Mucosa of rectum (tissue), 2 donors: ENCODE results near the gene TBC1D20.

Experiments
- H3K27ac ChIP-seq, 2 donors: one replicate each; pipeline ENCODE4 v1.7.0; 2013; ENCODE audit warnings: inconsistent platforms in 2 of 2, low read depth in 2 of 2, low read length in 2 of 2
- H3K27me3 ChIP-seq, 2 donors: one replicate each; pipeline ENCODE4 v1.7.0; 2013; ENCODE audit warnings: low read length in 2 of 2; ENCODE audit not compliant: control insufficient read depth in 2 of 2, insufficient read depth in 2 of 2
- H3K36me3 ChIP-seq, 2 donors: one replicate each; pipeline ENCODE4 v1.7.0; 2013; ENCODE audit warnings: low read length in 2 of 2; ENCODE audit not compliant: control insufficient read depth in 2 of 2, insufficient read depth in 2 of 2
- H3K4me1 ChIP-seq, 2 donors: one replicate each; pipeline ENCODE4 v1.7.0; 2013; ENCODE audit warnings: low read length in 2 of 2, mild to moderate bottlenecking in 1 of 2; ENCODE audit not compliant: control insufficient read depth in 2 of 2, insufficient read depth in 2 of 2
- H3K4me3 ChIP-seq, 2 donors: one replicate each; pipeline ENCODE4 v1.7.0; 2013; ENCODE audit warnings: low read length in 2 of 2
- H3K9ac ChIP-seq, 2 donors: one replicate each; pipeline ENCODE4 v1.7.0; 2013; ENCODE audit warnings: low read length in 2 of 2, low read depth in 1 of 2, mild to moderate bottlenecking in 1 of 2
- H3K9me3 ChIP-seq, 2 donors: one replicate each; pipeline ENCODE4 v1.7.0; 2013; ENCODE audit warnings: low read length in 2 of 2; ENCODE audit not compliant: control insufficient read depth in 2 of 2
- donor health status: healthy.
- donor health status: Normal muscosa, but diverticular disease.

TBC1D20 gene

GRCh38 chr20:420166-420620 lies 42.1 kb downstream of the TBC1D20 start:
- Histone ChIP-seq H3K36me3 (peaks cover 11 to 42% of the 10 kb centered on the region in 2 donors), H3K9ac (peak overlapping the region in 1 of 2 donors; percentile 47), H3K4me1 (peaks cover 4 to 17% of the 10 kb centered on the region in 2 donors), H3K27me3 (no peaks in the 10 kb centered on the region), H3K4me3 (peak overlapping the region in 1 of 2 donors; percentile 43), H3K27ac (peak overlapping the region; percentile 65 to 84), H3K9me3 (peaks cover 0 to 2% of the 10 kb centered on the region in 2 donors)

GRCh38 chr20:419556-420165 lies 42.7 kb downstream of the TBC1D20 start:
- H3K9ac ChIP-seq, result peak overlapping the region in 1 of 2 donors; percentile 47
- H3K27ac ChIP-seq, result peak overlapping the region; percentile 65 to 84
- H3K36me3 ChIP-seq, result peaks cover 11 to 42% of the 10 kb centered on the region in 2 donors

GRCh38 chr20:418858-419365 lies 43.4 kb downstream of the TBC1D20 start:
- Histone ChIP-seq H3K27me3 (no peaks in the 10 kb centered on the region), H3K4me1 (peaks cover 4 to 17% of the 10 kb centered on the region in 2 donors), H3K9ac (peak overlapping the region in 1 of 2 donors; percentile 47), H3K36me3 (peaks cover 11 to 39% of the 10 kb centered on the region in 2 donors), H3K9me3 (peaks cover 0 to 2% of the 10 kb centered on the region in 2 donors), H3K4me3 (peak overlapping the region in 1 of 2 donors; percentile 16), H3K27ac (peak overlapping the region in 1 of 2 donors; percentile 84)

More at GRCh38 chr20:419556-420165, 42.7 kb downstream of the TBC1D20 start:
- Histone ChIP-seq H3K4me3 (peak overlapping the region in 1 of 2 donors; percentile 43), H3K9me3 (peaks cover 0 to 2% of the 10 kb centered on the region in 2 donors), H3K4me1 (peaks cover 4 to 17% of the 10 kb centered on the region in 2 donors), H3K27me3 (no peaks in the 10 kb centered on the region)

GRCh38 chr20:417801-418342 lies 44.5 kb downstream of the TBC1D20 start:
- Histone ChIP-seq H3K9me3 (peaks cover 0 to 2% of the 10 kb centered on the region in 2 donors), H3K36me3 (peaks cover 12 to 36% of the 10 kb centered on the region in 2 donors), H3K27ac (no peak overlapping the region), H3K4me1 (peaks cover 4 to 17% of the 10 kb centered on the region in 2 donors), H3K27me3 (no peaks in the 10 kb centered on the region), H3K4me3 (no peak overlapping the region), H3K9ac (no peak overlapping the region)

GRCh38 chr20:416950-417800 lies 45.2 kb downstream of the TBC1D20 start:
- Histone ChIP-seq H3K9ac (no peak overlapping the region), H3K4me1 (peaks cover 4 to 17% of the 10 kb centered on the region in 2 donors), H3K36me3 (peaks cover 12 to 36% of the 10 kb centered on the region in 2 donors), H3K27ac (no peak overlapping the region), H3K27me3 (no peaks in the 10 kb centered on the region), H3K4me3 (no peak overlapping the region), H3K9me3 (peaks cover 0 to 2% of the 10 kb centered on the region in 2 donors)

- Histone ChIP-seq H3K27me3 (no peaks in the 10 kb centered on the region), H3K9me3 (peaks cover 0 to 2% of the 10 kb centered on the region in 2 donors), H3K9ac (no peak overlapping the region), H3K4me1 (peaks cover 4 to 13% of the 10 kb centered on the region in 2 donors), H3K4me3 (no peak overlapping the region), H3K36me3 (peaks cover 21 to 36% of the 10 kb centered on the region in 2 donors), H3K27ac (no peak overlapping the region)
These were observed 46.5 kb downstream of the TBC1D20 start for GRCh38 chr20:415820-416322.

GRCh38 chr20:414161-414560 lies 48.2 kb downstream of the TBC1D20 start:
- H3K36me3 ChIP-seq, result peaks cover 33 to 34% of the 10 kb centered on the region in 2 donors
- H3K9ac ChIP-seq, result no peak overlapping the region
- H3K4me1 ChIP-seq, result peaks cover 9 to 16% of the 10 kb centered on the region in 2 donors

GRCh38 chr20:412081-412480 lies 50.3 kb downstream of the TBC1D20 start:
- peaks cover 22 to 24% of the 10 kb centered on the region in 2 donors for H3K4me1 ChIP-seq
- H3K9ac ChIP-seq, result no peak overlapping the region
- no peak overlapping the region for H3K4me3 ChIP-seq
- peaks cover 0 to 2% of the 10 kb centered on the region in 2 donors for H3K9me3 ChIP-seq
- H3K27me3 ChIP-seq, result no peaks in the 10 kb centered on the region
- H3K27ac ChIP-seq, result no peak overlapping the region
- peaks cover 24 to 27% of the 10 kb centered on the region in 2 donors for H3K36me3 ChIP-seq

More at GRCh38 chr20:414161-414560, 48.2 kb downstream of the TBC1D20 start:
- Histone ChIP-seq H3K27ac (no peak overlapping the region), H3K27me3 (no peaks in the 10 kb centered on the region), H3K9me3 (peaks cover 0 to 2% of the 10 kb centered on the region in 2 donors), H3K4me3 (no peak overlapping the region)

- H3K9ac ChIP-seq, result peak overlapping the region in 1 of 2 donors; percentile 99
- H3K27me3 ChIP-seq, result no peaks in the 10 kb centered on the region
- no peaks in the 10 kb centered on the region for H3K9me3 ChIP-seq
- peak overlapping the region; percentile 93 to 99 for H3K4me3 ChIP-seq
- H3K27ac ChIP-seq, result peak overlapping the region in 1 of 2 donors; percentile 95
- peaks cover 19 to 26% of the 10 kb centered on the region in 2 donors for H3K36me3 ChIP-seq
- peaks cover 24 to 28% of the 10 kb centered on the region in 2 donors for H3K4me1 ChIP-seq
These were observed 52.4 kb downstream of the TBC1D20 start for GRCh38 chr20:409697-410559.
